ENCODE results near the gene NELFB.
"Not testable (repeated sequence)": the region's sequence is repeated elsewhere in the genome, so short reads cannot be mapped to it uniquely, and the experiment has no call there.

NELFB gene

GRCh38 chr9:137236936-137237421 lies 18.1 kb upstream of the NELFB start:
- TF ChIP-seq CTCF (IDR thresholded peaks at IDR 0.05; ENCODE audit: insufficient read depth, low read length, missing control alignments): no peak
- no peak overlapping the region for H3K4me3 ChIP-seq (ENCODE audit: low read depth, low read length)
- DNase-seq (ENCODE audit: low read depth, low spot score): no peak
- ChIA-PET CTCF (interaction anchor here (0.6 to 8.1 kb wide), 59 partner anchors 8 to 450 kb away, joined by 3 to 139 read pairs (median 4); partner anchors contain the start of genes CYSRT1, DPP7, EXD3 and LRRC26), POLR2A (interaction anchor here (1.0 kb wide), 1 partner anchor 14 kb away, joined by 3 read pairs; no protein-coding TSS in a partner anchor)

- H3K4me3 ChIP-seq (ENCODE audit: low read depth, low read length): no peak overlapping the region
- ChIA-PET POLR2A (no interaction called here), CTCF (interaction anchor here (0.7 to 8.1 kb wide), 17 partner anchors 9 to 296 kb away, joined by 3 to 139 read pairs (median 5); partner anchors contain the start of genes CYSRT1, NDOR1, NELFB and RNF208)
- DNase-seq (ENCODE audit: low read depth, low spot score): no peak
- TF ChIP-seq CTCF (IDR thresholded peaks at IDR 0.05; ENCODE audit: insufficient read depth, low read length, missing control alignments): no peak
These were observed 17.1 kb upstream of the NELFB start for GRCh38 chr9:137237759-137238726.

- CTCF ChIA-PET: interaction anchor here (0.7 to 8.1 kb wide), 8 partner anchors 8 to 514 kb away, joined by 3 to 139 read pairs (median 3); partner anchors contain the start of genes CYSRT1, RNF208 and RNF224
- not testable (repeated sequence) for DNase-seq (ENCODE audit: low read depth, low spot score)
- peak overlapping the region; percentile 71 for H3K4me3 ChIP-seq (ENCODE audit: low read depth, low read length)
- POLR2A ChIA-PET: interaction anchor here (1.2 to 7.4 kb wide), 10 partner anchors 9 to 156 kb away, joined by 5 to 164 read pairs (median 12); partner anchors contain the start of genes ANAPC2, MAN1B1, NELFB and RNF208
These were observed 15.5 kb upstream of the NELFB start for GRCh38 chr9:137239541-137240200.

GRCh38 chr9:137240318-137240840 lies 14.7 kb upstream of the NELFB start:
- DNase-seq (ENCODE audit: low read depth, low spot score): no peak
- peak; percentile 2 for TF ChIP-seq CTCF (IDR thresholded peaks at IDR 0.05; ENCODE audit: insufficient read depth, low read length, missing control alignments)
- peak overlapping the region; percentile 71 for H3K4me3 ChIP-seq (ENCODE audit: low read depth, low read length)
- CTCF ChIA-PET: interaction anchor here (0.9 to 8.1 kb wide), 6 partner anchors 9 to 211 kb away, joined by 3 to 139 read pairs (median 3); partner anchors contain the start of genes CYSRT1, RNF208 and RNF224
- POLR2A ChIA-PET: interaction anchor here (0.6 to 7.4 kb wide), 44 partner anchors 9 to 219 kb away, joined by 3 to 164 read pairs (median 4); partner anchors contain the start of genes ANAPC2, EXD3, MAN1B1 and NDOR1

GRCh38 chr9:137240841-137241489 lies 14.2 kb upstream of the NELFB start, which contains the start of gene TUBB4B:
TUBB4B (plus strand) TSS chr9:137241287; CDS start chr9:137241361, 74 bp downstream.
- H3K4me3 ChIP-seq (ENCODE audit: low read depth, low read length): peak within 1 kb of the TSS; percentile 78
- POLR2A ChIA-PET: interaction anchor here (0.6 to 7.4 kb wide), 45 partner anchors 9 to 218 kb away, joined by 3 to 164 read pairs (median 4); partner anchors contain the start of genes ANAPC2, EXD3, MAN1B1 and NDOR1
- TF ChIP-seq CTCF (IDR thresholded peaks at IDR 0.05; ENCODE audit: insufficient read depth, low read length, missing control alignments): no peak

More at GRCh38 chr9:137240841-137241489, 14.2 kb upstream of the NELFB start, which contains the start of gene TUBB4B:
- CTCF ChIA-PET: interaction anchor here (0.9 to 8.1 kb wide), 5 partner anchors 11 to 212 kb away, joined by 3 to 139 read pairs (median 3); partner anchors contain the start of genes CYSRT1, RNF208 and RNF224
- peak; percentile 99 for DNase-seq (ENCODE audit: low read depth, low spot score)

Measured in AG04449 (cell line).